GM23338 (cell line): ENCODE results near the gene PSIP1.

ENCODE experiments used
- CTCF ChIP-seq, 2 experiments: fragments of 200-600 bp in 1 of 2; sonication (generic) in 1 of 2; conservative IDR thresholded peaks; 2 replicates each; pipeline versions ENCODE4 v1.5.1 to v1.6.1; 2016 to 2017; ENCODE audit warnings: antibody characterized with exemption in 2 of 2, low read depth in 2 of 2, mild to moderate bottlenecking in 2 of 2, moderate library complexity in 1 of 2
- EZH2 ChIP-seq: fragments of 200-600 bp; sonication (generic); IDR thresholded peaks from one replicate; pipeline ENCODE4 v1.8.0; 2017; ENCODE audit warnings: antibody characterized with exemption, mild to moderate bottlenecking, low read depth; ENCODE audit not compliant: unreplicated experiment
- EZH2phosphoT487 ChIP-seq: fragments of 200-600 bp; sonication (generic); IDR thresholded peaks from one replicate; pipeline ENCODE4 v1.8.1; 2018; ENCODE audit warnings: antibody characterized with exemption; ENCODE audit not compliant: unreplicated experiment
- JUNB ChIP-seq: IDR thresholded peaks from one replicate; pipeline ENCODE4 v1.6.1; 2016; ENCODE audit warnings: antibody characterized with exemption; ENCODE audit not compliant: unreplicated experiment

GRCh38 chr9:15491950-15492349, 18.8 kb downstream of the PSIP1 start:
- TF ChIP-seq CTCF (conservative IDR thresholded peaks at IDR 0.05; ENCODE audit: low read depth in 2 of 2) = no peak
- no peak for TF ChIP-seq EZH2
- TF ChIP-seq JUNB = no peak
- no peak for TF ChIP-seq EZH2phosphoT487
